Panc1 (cell line): ENCODE results near the gene ADSS1. TPM values are rescaled to one million over a fixed set of nuclear protein-coding genes. Genes with fewer than 3 reads are reported as not detected.

Experiments
- ATAC-seq: fragments of 200-7000 bp; cut with Tn5 transposase; 2 replicates; pipeline ENCODE4 v1.9.1; 2020; ENCODE audit warnings: mild to moderate bottlenecking, moderate library complexity
- BruUV-seq: library from RNA; stranded (reverse); fragments of 400-500 nt; replicated peaks from 2 replicates; lab custom pipeline; 2021; lab: Mats Ljungman, UMichigan
- CTCF ChIA-PET: fragments of 300-600 bp; sonication (Branson Sonifier 250); formaldehyde crosslinking; loops from one replicate; lab custom pipeline; 2022; ENCODE audit warnings: antibody characterized with exemption; lab: Charles Lee
- POLR2A ChIA-PET: fragments of 300-600 bp; sonication (Branson Sonifier 250); formaldehyde crosslinking; loops from one replicate; lab custom pipeline; 2022; ENCODE audit warnings: antibody characterized with exemption; lab: Charles Lee
- DNase-seq: peaks from one replicate; pipeline ENCODE4 v3.0.0-alpha.2; 2010; ENCODE audit warnings: low read depth, low spot score
- H3K27ac ChIP-seq: 2 replicates; pipeline ENCODE4 v1.5.1; 2011; ENCODE audit warnings: mild to moderate bottlenecking, low read length, inconsistent platforms
- H3K27me3 ChIP-seq: fragments of 200-500 bp; sonication (Bioruptor generic); 2 replicates; pipeline ENCODE4 v1.6.0; 2014; ENCODE audit warnings: low read length, inconsistent platforms; ENCODE audit not compliant: control insufficient read depth, insufficient read depth
- H3K36me3 ChIP-seq: fragments of 200-500 bp; sonication (Bioruptor generic); 2 replicates; pipeline ENCODE4 v1.5.1; 2014; ENCODE audit warnings: inconsistent platforms, mild to moderate bottlenecking, low read length, moderate library complexity; ENCODE audit not compliant: control insufficient read depth, insufficient read depth
- H3K4me1 ChIP-seq: 2 replicates; pipeline ENCODE4 v1.5.1; 2011; ENCODE audit warnings: inconsistent platforms, mild to moderate bottlenecking, low read length, moderate library complexity; ENCODE audit not compliant: control insufficient read depth, insufficient read depth
- H3K4me3 ChIP-seq, 2 experiments: 2 replicates each; pipeline ENCODE4 v1.5.1; 2011 to 2012; ENCODE audit warnings: low read depth in 2 of 2, low read length in 2 of 2, mild to moderate bottlenecking in 2 of 2, inconsistent platforms in 1 of 2, moderate library complexity in 1 of 2
- H3K9me3 ChIP-seq: fragments of 200-500 bp; sonication (Bioruptor generic); 2 replicates; pipeline ENCODE4 v1.5.1; 2014; ENCODE audit warnings: low read depth, mild to moderate bottlenecking, inconsistent platforms, low read length, moderate library complexity; ENCODE audit not compliant: control insufficient read depth, insufficient read depth
- CTCF ChIP-seq: fragments of 450-650 bp; IDR thresholded peaks from 2 replicates; pipeline ENCODE4 v1.5.1; 2017; ENCODE audit warnings: mild to moderate bottlenecking
- POLR2AphosphoS5 ChIP-seq: IDR thresholded peaks from 2 replicates; pipeline ENCODE4 v1.6.1; 2012; ENCODE audit warnings: mild to moderate bottlenecking, low read depth, low read length, moderate library complexity
- REST ChIP-seq, 2 experiments: IDR thresholded peaks; 2 replicates each; pipeline ENCODE4 v1.6.1; 2011 to 2012; ENCODE audit warnings: low read depth in 2 of 2, control low read depth in 1 of 2, low read length in 1 of 2, mild to moderate bottlenecking in 1 of 2, moderate library complexity in 1 of 2; ENCODE audit not compliant: insufficient read depth in 1 of 2
- SIN3A ChIP-seq: IDR thresholded peaks from 2 replicates; pipeline ENCODE4 v1.6.1; 2012; ENCODE audit warnings: low read depth, mild to moderate bottlenecking, low read length, moderate library complexity, borderline replicate concordance; ENCODE audit not compliant: insufficient read depth
- TCF7L2 ChIP-seq: IDR thresholded peaks from 2 replicates; pipeline ENCODE4 v1.6.1; 2011; ENCODE audit warnings: mild to moderate bottlenecking, low read depth, low read length, inconsistent platforms
- in situ Hi-C: cut with HindIII; loops from 2 replicates; pipeline ENCODE4 v1.10.0; 2016; ENCODE audit warnings: low sequenced_read_pairs, low pct_unique_long_range_greater_than_20kb
- intact Hi-C: fragments of 100-400 bp; cut with micrococcal nuclease; formaldehyde crosslinking; loops from one replicate; pipeline ENCODE4 v1.10.0; 2022; ENCODE audit not compliant: unreplicated experiment
- total RNA-seq: library from RNA; stranded (reverse); gene quantifications from one replicate; pipeline ENCODE4 v1.2.1, GENCODE V29; 2021; ENCODE audit not compliant: unreplicated experiment

Gene ADSS1
- total RNA-seq, 1 experiment from 2014 or later: 9.4 TPM

- in situ Hi-C loops (no loop called here), intact Hi-C loops (no loop called here)
- no peak for ATAC-seq
- no TSS peak for BruUV-seq
- ChIA-PET CTCF (no interaction called here), POLR2A (no interaction called here)
- Histone ChIP-seq H3K4me1 (peaks cover 52% of the 10 kb centered on the region), H3K9me3 (no peaks in the 10 kb centered on the region), H3K36me3 (no peaks in the 10 kb centered on the region), H3K27me3 (no peaks in the 10 kb centered on the region), H3K4me3 (no peak overlapping the region), H3K27ac (peak overlapping the region; percentile 66; the same call in 1 of the 2 replicates)
- TF ChIP-seq POLR2AphosphoS5: no peak
- TF ChIP-seq CTCF: no peak
- no peak for TF ChIP-seq REST (IDR thresholded peaks at IDR 0.05; ENCODE audit: insufficient read depth in 1 of 2, low read depth in 2 of 2, low read length in 1 of 2)
- no peak for TF ChIP-seq SIN3A
- no peak for TF ChIP-seq TCF7L2
- DNase-seq: no peak
Measured at GRCh38 chr14:104700747-104701217, 23.2 kb upstream of the ADSS1 start.

GRCh38 chr14:104701383-104702076 lies 22.5 kb upstream of the ADSS1 start:
- Histone ChIP-seq H3K4me3 (no peak overlapping the region), H3K36me3 (no peaks in the 10 kb centered on the region), H3K27me3 (no peaks in the 10 kb centered on the region), H3K9me3 (no peaks in the 10 kb centered on the region), H3K27ac (no peak overlapping the region; the same call in 1 of the 2 replicates), H3K4me1 (peaks cover 52% of the 10 kb centered on the region)
- DNase-seq (no peak), ATAC-seq (no peak)
- BruUV-seq: no TSS peak
- no peak for TF ChIP-seq CTCF
- TF ChIP-seq POLR2AphosphoS5: 0 out of 2 replicates have a peak, but pooled peaks have one; percentile 2
- TF ChIP-seq REST (IDR thresholded peaks at IDR 0.05; ENCODE audit: insufficient read depth in 1 of 2, low read depth in 2 of 2, low read length in 1 of 2): no peak
- ChIA-PET POLR2A (no interaction called here), CTCF (no interaction called here)
- intact Hi-C loops (no loop called here), in situ Hi-C loops (no loop called here)
